SK-N-SH treated with all-trans-retinoic acid at 6 μM for 48 hours (cell line): ENCODE measurements around the gene ATP6V1F.

Source experiments
- ATAC-seq: fragments of 200-7000 bp; cut with Tn5 transposase; 3 replicates; pipeline ENCODE4 v1.9.1; 2020; ENCODE audit warnings: mild to moderate bottlenecking, moderate library complexity
- ARNTL ChIP-seq: fragments of 450-650 bp; formaldehyde crosslinking; IDR thresholded peaks from 2 replicates; pipeline ENCODE4 v1.5.0; 2020; ENCODE audit warnings: low read depth, mild to moderate bottlenecking, moderate library complexity, borderline replicate concordance
- BACH2 ChIP-seq: fragments of 250-450 bp; sonication (Bioruptor Pico); IDR thresholded peaks from 2 replicates; pipeline ENCODE4 v1.9.0; 2021; ENCODE audit warnings: mild to moderate bottlenecking, borderline replicate concordance
- CSDC2 ChIP-seq: fragments of 250-450 bp; sonication (Bioruptor Pico); IDR thresholded peaks from 2 replicates; pipeline ENCODE4 v1.5.0; 2020; ENCODE audit warnings: mild to moderate bottlenecking, moderate library complexity
- GLIS3 ChIP-seq: fragments of 250-450 bp; sonication (Bioruptor Pico); IDR thresholded peaks from 2 replicates; pipeline ENCODE4 v1.5.0; 2020; ENCODE audit warnings: mild to moderate bottlenecking, moderate library complexity
- ISL1 ChIP-seq: fragments of 250-450 bp; sonication (Bioruptor Pico); IDR thresholded peaks from 2 replicates; pipeline ENCODE4 v2.1.2; 2022; ENCODE audit warnings: mild to moderate bottlenecking, moderate library complexity
- OSR1 ChIP-seq: fragments of 250-450 bp; sonication (Bioruptor Pico); IDR thresholded peaks from 2 replicates; pipeline ENCODE4 v1.8.0; 2022; ENCODE audit warnings: moderate library complexity, mild to moderate bottlenecking, inconsistent platforms
- POU6F1 ChIP-seq: fragments of 250-450 bp; sonication (Bioruptor Pico); IDR thresholded peaks from 2 replicates; pipeline ENCODE4 v1.8.0; 2021; ENCODE audit warnings: low read depth, mild to moderate bottlenecking, moderate library complexity, borderline replicate concordance
- PPARA ChIP-seq: fragments of 250-450 bp; sonication (Bioruptor Pico); IDR thresholded peaks from 2 replicates; pipeline ENCODE4 v1.5.0; 2020; ENCODE audit warnings: mild to moderate bottlenecking, borderline replicate concordance
- SNAI2 ChIP-seq: fragments of 250-450 bp; sonication (Bioruptor Pico); IDR thresholded peaks from 2 replicates; pipeline ENCODE4 v1.5.0; 2020; ENCODE audit warnings: mild to moderate bottlenecking, moderate library complexity
- TCF4 ChIP-seq: fragments of 250-450 bp; sonication (Bioruptor Pico); IDR thresholded peaks from 2 replicates; pipeline ENCODE4 v1.8.0; 2021; ENCODE audit warnings: mild to moderate bottlenecking, moderate library complexity, borderline replicate concordance
- TOX ChIP-seq: fragments of 250-450 bp; sonication (Bioruptor Pico); IDR thresholded peaks from 2 replicates; pipeline ENCODE4 v1.8.0; 2021; ENCODE audit warnings: mild to moderate bottlenecking, moderate library complexity, borderline replicate concordance
- ZC3H10 ChIP-seq: fragments of 250-450 bp; sonication (Bioruptor Pico); IDR thresholded peaks from 2 replicates; pipeline ENCODE4 v1.5.1; 2021; ENCODE audit warnings: mild to moderate bottlenecking, moderate library complexity
- ZFP3 ChIP-seq: fragments of 250-450 bp; sonication (Bioruptor Pico); IDR thresholded peaks from 2 replicates; pipeline ENCODE4 v1.5.0; 2020; ENCODE audit warnings: mild to moderate bottlenecking, moderate library complexity
- ZFP30 ChIP-seq: fragments of 450-650 bp; formaldehyde crosslinking; IDR thresholded peaks from 2 replicates; pipeline ENCODE4 v1.5.0; 2022; ENCODE audit warnings: mild to moderate bottlenecking, moderate library complexity
- ZNF565 ChIP-seq: fragments of 450-650 bp; formaldehyde crosslinking; conservative IDR thresholded peaks from 2 replicates; pipeline ENCODE4 v1.5.0; 2020; ENCODE audit warnings: low read depth, mild to moderate bottlenecking, moderate library complexity
- ZNF8 ChIP-seq: fragments of 450-650 bp; formaldehyde crosslinking; IDR thresholded peaks from 2 replicates; pipeline ENCODE4 v1.5.0; 2020; ENCODE audit warnings: mild to moderate bottlenecking, moderate library complexity
- TF ChIP-seq, protein P1 (sequence below): fragments of 250-450 bp; sonication (Bioruptor Pico); IDR thresholded peaks from 2 replicates; pipeline ENCODE4 v1.8.0; 2020; ENCODE audit warnings: mild to moderate bottlenecking, moderate library complexity, borderline replicate concordance
- TF ChIP-seq, protein P2 (sequence below): fragments of 250-450 bp; sonication (Bioruptor Pico); IDR thresholded peaks from 2 replicates; pipeline ENCODE4 v1.5.1; 2020; ENCODE audit warnings: low read depth, mild to moderate bottlenecking, moderate library complexity

The ATP6V1F gene

GRCh38 chr7:128841921-128842673 is 20.6 kb upstream of the ATP6V1F start:
- TF ChIP-seq ZFP3 (no peak), CSDC2 (CRISPR knock-in tag) (no peak), ZNF8 (CRISPR knock-in tag) (no peak), SNAI2 (CRISPR knock-in tag) (no peak), TOX (CRISPR knock-in tag) (no peak), POU6F1 (CRISPR knock-in tag) (no peak), PPARA (CRISPR knock-in tag) (no peak), ZFP30 (no peak), ISL1 (no peak), ARNTL (CRISPR knock-in tag) (no peak), GLIS3 (CRISPR knock-in tag) (no peak), ZNF565 (no peak), BACH2 (CRISPR knock-in tag) (no peak), ZC3H10 (CRISPR knock-in tag) (no peak)
- TF ChIP-seq, protein P1, sequence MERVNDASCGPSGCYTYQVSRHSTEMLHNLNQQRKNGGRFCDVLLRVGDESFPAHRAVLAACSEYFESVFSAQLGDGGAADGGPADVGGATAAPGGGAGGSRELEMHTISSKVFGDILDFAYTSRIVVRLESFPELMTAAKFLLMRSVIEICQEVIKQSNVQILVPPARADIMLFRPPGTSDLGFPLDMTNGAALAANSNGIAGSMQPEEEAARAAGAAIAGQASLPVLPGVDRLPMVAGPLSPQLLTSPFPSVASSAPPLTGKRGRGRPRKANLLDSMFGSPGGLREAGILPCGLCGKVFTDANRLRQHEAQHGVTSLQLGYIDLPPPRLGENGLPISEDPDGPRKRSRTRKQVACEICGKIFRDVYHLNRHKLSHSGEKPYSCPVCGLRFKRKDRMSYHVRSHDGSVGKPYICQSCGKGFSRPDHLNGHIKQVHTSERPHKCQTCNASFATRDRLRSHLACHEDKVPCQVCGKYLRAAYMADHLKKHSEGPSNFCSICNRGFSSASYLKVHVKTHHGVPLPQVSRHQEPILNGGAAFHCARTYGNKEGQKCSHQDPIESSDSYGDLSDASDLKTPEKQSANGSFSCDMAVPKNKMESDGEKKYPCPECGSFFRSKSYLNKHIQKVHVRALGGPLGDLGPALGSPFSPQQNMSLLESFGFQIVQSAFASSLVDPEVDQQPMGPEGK (CRISPR knock-in tag): no peak
- peak; percentile 72 for ATAC-seq

DNA sequence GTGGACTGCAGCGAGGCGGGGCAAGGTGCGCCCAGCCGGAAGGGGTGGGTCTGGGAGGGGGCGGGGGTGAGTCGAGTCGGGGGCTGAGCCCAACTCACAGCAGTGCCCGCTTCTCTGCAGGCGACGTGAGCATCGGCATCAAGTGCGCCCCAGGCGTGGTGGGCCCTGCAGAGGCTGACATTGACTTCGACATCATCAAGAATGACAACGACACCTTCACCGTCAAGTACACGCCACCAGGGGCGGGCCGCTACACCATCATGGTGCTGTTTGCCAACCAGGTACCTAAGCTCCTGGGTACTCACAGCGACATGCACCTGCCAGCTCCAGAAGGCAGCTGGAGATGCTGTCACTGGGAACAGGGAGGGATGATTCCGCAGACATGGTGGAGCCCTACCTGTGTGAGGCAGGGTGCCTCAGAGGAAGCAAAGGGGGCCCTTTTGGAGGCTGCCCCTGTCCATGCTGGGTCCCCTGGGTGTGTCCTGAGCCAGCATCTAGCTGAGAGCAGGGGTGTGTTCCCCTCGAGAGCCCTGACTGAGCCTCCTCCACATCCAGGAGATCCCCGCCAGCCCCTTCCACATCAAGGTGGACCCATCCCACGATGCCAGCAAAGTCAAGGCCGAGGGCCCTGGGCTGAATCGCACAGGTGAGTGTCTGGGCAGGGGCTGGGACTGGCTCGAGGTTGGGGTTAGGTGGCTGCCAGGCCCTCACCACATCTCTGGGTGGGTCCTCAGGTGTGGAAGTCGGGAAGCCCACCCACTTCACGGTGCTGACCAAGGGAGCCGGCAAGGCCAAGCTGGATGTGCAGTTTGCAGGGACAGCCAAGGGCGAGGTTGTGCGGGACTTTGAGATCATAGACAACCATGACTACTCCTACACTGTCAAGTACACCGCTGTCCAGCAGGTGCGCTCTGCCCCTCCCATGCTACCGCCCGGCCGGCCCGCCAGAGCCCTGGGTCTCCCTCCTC is 19.7 kb upstream of the ATP6V1F start:
- TF ChIP-seq ZNF565: no peak
- ATAC-seq: no peak

DNA sequence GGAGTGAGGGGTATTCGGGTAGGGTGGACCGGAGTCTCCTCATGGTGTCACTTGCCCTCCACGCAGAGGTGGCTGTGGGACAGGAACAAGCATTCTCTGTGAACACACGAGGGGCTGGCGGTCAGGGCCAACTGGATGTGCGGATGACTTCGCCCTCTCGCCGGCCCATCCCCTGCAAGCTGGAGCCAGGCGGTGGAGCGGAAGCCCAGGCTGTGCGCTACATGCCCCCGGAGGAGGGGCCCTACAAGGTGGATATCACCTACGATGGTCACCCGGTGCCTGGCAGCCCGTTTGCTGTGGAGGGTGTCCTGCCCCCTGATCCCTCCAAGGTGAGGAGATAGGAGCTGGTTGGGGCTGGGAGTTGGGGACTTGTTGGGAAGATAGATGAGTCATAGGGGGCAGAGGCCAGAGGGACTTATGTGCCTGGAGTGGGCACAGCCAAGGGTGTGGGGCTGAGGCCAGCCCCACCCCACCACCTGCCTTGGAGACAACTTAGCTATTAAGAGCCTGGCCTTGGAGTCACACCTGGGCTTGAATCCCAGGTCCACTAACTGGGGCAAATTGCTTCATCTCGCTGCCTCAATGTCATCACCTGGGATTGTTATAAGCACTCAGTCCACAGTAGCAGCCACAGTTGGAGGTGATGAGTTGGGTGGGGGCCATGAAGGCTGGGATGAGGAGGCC is 18.6 kb upstream of the ATP6V1F start:
- ATAC-seq: no peak
- TF ChIP-seq ISL1 (no peak), OSR1 (no peak), ZNF8 (CRISPR knock-in tag) (no peak), TCF4 (CRISPR knock-in tag) (no peak), BACH2 (CRISPR knock-in tag) (no peak), ZFP3 (no peak)
- TF ChIP-seq, protein P2, sequence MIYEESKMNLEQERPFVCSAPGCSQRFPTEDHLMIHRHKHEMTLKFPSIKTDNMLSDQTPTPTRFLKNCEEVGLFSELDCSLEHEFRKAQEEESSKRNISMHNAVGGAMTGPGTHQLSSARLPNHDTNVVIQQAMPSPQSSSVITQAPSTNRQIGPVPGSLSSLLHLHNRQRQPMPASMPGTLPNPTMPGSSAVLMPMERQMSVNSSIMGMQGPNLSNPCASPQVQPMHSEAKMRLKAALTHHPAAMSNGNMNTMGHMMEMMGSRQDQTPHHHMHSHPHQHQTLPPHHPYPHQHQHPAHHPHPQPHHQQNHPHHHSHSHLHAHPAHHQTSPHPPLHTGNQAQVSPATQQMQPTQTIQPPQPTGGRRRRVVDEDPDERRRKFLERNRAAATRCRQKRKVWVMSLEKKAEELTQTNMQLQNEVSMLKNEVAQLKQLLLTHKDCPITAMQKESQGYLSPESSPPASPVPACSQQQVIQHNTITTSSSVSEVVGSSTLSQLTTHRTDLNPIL (CRISPR knock-in tag): no peak

DNA sequence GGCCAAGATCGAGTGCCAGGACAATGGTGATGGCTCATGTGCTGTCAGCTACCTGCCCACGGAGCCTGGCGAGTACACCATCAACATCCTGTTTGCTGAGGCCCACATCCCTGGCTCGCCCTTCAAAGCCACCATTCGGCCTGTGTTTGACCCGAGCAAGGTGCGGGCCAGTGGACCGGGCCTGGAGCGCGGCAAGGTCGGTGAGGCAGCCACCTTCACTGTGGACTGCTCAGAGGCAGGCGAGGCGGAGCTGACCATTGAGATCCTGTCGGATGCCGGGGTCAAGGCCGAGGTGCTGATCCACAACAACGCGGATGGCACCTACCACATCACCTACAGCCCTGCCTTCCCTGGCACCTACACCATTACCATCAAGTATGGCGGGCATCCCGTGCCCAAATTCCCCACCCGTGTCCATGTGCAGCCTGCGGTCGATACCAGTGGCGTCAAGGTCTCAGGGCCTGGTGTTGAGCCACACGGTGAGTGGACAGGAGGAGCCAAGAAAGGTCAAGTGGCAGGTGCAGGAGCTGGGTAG is 17.8 kb upstream of the ATP6V1F start:
- TF ChIP-seq ZNF565 (no peak), POU6F1 (CRISPR knock-in tag) (no peak)
- no peak for ATAC-seq
